Measurements from ENCODE around the gene OXA1L.

GRCh38 chr14:22718091-22718490 is 48.4 kb upstream of the OXA1L start:
- no peak for TF ChIP-seq SRF (IDR thresholded peaks at IDR 0.05; ENCODE audit: low read depth)
- TF ChIP-seq REST (IDR thresholded peaks at IDR 0.05; ENCODE audit: low read depth) = no peak
